GM19452 (cell line): ENCODE data around the gene DIPK1C.
"Not testable (repeated sequence)": the region's sequence is repeated elsewhere in the genome, so short reads cannot be mapped to it uniquely, and the experiment has no call there.

Source experiments
- ATAC-seq: cut with Tn5 transposase; IDR thresholded peaks from one replicate; pipeline ENCODE4 v1.9.1; 2021; ENCODE audit not compliant: unreplicated experiment

DIPK1C gene

DNA sequence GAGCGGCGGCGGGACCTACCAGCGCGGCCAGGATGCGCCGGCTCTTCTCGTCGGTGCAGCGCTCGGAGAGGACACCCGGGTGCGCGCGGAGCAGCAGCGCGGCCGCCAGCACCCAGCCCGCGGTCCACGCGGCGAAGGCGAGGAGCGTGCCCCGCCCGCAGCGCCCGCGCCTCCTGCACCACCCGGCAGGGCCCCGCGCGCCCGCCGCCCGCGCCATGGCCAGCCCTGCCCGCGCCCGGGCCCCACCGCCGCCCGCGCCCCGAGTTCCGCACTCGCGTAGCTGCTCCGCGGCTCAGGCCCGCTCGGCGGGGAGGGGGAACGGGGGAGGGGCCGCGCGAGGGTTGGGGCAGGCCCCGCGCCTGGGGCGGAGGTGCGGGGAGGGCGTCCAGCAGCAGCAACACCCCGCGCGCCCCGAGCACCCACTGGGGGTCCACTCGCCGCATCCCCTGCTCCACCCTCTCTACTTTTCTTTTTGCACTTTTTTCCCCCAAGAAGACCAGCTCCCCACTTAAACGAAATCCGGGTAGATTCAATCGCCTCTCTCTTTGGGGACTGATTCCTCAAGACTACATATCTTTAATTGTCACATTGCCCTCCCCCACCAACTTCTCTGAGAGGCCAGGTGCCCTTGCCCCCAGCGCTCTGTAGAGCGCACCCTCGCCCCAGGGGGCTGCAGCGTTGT, at the start of gene DIPK1C:
Gene DIPK1C (minus strand): TSS at position 266 of the 682 bp plus-strand sequence. CDS start 49 bp downstream, at position 217.
- ATAC-seq: no peak

DNA sequence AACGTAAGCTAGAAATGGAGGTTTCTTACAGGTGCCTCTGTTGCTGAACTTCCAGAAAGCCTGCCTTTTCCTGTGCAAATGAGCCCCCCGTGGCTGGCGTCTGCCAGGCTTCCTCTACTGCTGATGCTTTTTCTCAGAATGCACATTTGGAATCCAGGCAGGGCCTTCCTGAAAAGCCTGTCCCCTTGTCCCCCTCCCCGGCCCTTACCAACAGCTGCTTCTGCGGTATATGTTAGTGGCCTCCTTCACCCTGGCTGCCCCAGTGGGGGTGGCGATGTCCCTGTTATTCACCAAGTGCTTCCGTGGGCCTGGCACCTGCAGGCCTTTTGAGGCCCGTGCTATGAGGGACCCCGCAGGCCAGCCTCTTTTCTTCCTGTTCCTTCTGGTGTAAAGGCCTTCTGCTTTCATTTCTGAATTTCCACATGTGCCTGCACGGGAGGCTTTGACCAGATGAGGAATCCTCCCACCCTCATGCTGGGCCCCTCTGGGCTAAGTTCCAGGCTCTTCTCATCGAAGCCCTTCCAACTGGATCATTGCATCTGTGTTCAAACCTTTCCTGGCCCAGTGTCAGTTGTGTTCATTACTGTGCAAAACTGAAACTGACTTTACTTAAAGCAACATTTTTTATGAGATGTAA, 49.5 kb upstream of the DIPK1C start:
- no peak for ATAC-seq

DNA sequence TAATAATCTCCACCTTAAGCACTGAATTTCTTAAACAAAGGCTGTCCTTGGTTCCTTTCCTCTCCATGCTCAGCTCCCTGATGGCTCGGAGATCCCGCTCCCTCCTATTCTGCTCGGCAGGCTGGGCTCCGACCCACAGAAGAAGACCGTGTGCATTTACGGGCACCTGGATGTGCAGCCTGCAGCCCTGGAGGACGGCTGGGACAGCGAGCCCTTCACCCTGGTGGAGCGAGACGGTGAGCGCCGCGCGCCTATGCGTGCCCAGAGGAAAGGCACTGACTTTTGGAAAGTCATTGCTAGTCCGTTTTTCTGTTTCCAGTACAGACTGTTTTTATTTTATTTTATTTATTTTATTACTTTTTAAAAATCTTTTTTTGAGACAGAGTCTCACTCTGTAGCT, 48.7 kb upstream of the DIPK1C start:
- no peak for ATAC-seq

DNA sequence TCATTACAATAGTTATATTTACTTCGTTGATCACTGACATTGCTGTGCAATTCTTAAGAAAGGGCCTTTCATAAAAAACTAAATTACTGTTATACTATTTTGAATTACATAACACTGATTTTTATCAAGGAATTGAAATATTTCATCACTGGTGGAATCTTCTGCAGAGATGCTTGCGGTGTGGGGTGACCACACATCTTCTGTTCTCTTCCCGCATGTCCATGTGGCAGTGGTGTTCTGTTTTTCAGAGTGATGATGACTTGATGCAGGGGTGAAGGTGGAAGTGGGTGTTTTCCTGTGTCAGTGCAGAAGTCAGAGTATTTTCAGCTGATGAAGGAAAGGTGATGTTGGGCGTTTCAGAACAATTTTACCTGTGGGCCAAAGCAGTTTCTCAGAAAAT, 46.0 kb upstream of the DIPK1C start:
- ATAC-seq: no peak

DNA sequence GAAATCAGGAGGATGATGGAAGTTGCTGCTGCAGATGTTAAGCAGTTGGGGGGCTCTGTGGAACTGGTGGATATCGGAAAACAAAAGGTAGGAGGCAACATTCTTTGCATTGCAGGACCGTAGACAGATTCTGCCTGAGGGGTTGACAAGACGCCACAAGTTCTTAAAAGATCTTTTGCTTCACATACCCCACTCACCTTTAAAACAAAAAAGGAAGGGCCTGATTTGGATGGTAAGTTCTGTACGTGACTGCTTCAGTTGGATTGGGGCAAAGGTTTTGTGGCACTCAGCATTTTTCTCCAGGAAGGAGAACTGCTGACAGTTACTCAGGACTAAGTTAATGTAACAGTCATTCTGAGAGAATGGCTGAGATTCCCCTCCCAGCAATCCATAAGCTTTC, 44.3 kb upstream of the DIPK1C start:
- ATAC-seq: no peak

DNA sequence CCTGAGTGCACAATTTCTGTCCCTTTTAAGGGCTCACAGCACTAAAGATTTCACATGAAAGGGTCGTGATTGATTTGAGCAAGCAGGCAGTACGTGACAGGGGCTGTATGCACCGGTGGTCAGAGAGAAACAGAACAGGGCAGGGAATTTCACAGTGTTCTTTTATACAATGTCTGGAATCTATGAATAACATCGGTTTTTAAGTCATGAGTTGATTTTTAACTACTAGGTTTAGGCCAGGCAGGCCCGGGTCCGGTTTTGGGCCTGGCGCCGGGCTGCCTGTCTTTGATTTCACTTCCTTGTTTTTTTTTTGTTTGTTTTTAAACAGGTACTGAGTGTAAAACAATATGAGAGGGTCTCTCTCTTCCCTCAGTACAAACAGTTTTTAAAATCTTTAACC, 43.7 kb upstream of the DIPK1C start:
- not testable (repeated sequence) for ATAC-seq

DNA sequence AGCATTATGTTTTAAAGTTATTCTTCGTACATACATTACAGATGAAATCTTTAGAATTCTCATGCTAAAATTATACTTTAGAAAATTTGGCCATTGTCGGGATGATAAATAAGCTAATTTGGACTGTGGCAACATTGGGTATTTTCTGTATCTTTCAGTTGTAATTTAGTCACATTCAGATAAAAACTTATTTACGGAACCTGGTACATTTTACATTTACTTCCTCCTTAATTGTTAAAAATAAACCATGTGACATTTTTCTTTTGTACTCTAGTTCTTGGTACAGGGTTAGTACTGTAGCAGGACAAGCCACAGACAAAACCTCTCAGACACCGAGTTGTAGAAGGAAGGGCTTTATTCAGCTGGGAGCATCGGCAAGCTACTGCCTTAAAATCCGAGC, 43.3 kb upstream of the DIPK1C start:
- ATAC-seq: no peak

DNA sequence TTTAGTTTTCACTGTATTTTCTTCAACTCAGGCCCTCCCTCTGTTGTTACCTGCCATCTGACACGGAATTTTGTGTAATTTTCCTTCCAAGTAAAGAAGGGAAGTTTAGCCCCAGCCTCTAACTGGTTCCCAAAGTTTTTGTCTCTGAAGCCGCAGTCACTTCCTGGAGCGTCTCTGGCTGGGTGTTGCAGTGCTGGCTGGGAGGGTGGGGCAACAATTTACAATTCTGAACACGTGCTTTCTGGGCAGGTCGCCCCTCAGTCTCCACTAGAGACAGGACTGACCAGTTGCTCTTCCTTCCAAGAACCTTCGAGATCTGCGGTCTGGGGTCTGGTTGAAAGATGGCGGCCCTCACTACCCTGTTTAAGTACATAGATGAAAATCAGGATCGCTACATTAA, 42.5 kb upstream of the DIPK1C start:
- ATAC-seq: peak; percentile 40

DNA sequence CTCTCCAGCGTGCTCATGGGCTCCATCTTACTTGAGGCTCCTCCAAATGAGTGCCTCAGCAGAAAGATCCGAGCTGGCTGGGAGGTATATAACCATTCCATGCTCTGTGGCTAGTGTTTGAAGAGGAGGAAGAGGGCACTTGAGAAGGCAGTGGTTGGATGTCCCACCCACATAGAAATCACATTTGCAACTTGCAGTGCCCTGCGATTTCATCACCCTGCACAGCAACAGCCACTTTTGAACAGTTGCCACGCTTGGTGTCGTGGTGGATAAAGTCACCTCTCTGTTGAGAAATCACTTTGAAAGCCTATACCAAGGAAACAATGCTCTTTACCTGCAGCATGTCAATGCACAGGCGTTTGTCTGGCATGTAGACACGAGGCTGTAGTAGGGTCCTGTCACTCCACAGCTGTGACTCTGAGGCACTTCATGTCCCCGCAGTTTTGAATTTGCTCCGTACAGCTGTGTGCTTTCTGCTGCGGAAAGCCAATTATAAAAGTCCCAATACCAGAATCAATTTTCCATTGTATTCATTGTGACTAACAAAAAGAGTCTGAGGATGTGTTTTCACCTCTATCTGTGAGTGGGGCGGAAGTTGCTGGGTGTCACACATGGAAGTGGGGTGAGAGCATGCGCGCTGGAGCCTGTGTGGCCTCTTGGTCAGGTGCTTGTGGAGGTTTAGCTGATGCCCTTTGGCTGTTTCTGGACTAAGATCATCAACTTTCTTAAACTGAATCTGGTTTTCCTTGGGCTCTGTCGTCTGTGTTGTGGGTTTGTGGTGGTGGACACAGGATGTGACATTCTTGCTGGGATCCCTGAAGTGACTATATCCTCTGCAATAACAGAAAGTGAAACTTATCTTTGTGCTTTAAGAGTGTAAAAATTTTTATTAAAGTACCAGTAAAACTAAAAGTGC, 41.9 kb upstream of the DIPK1C start:
- ATAC-seq: peak; percentile 36

DNA sequence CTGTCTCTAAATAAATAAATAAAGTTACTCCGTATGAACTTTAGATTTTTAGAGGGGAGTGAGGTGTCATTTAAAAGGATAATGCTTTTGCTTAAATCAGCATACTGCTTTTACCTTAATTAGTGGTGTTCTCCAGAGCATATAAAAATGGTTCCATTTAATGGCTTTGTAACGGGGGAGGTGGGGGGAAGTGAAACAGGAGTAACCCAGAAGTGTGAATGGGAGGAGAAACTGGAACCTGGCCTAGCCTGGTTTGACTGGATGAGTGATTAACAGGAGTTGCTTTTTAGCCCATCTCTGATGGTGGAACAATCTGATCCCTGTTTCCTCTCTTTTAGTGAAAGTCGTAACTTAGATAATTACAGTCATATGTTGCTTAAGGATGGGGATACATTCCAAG, 40.7 kb upstream of the DIPK1C start:
- no peak for ATAC-seq

DNA sequence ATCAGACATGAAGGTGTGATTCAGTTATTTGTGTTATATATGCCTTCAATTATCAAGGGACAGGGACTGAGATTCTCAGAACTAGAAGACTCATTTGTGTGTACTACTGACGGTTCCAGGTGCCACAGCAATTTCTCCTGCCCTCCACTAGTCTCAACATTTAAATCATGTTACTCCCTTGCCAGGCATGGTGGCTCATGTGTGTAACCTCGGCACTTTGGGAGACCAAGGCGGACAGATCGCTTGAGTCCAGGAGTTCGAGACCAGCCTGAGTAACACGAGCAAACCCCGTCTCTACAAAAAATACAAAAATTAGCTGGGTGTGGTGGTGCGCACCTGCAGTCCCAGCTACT, 40.2 kb upstream of the DIPK1C start:
- no peak for ATAC-seq

DNA sequence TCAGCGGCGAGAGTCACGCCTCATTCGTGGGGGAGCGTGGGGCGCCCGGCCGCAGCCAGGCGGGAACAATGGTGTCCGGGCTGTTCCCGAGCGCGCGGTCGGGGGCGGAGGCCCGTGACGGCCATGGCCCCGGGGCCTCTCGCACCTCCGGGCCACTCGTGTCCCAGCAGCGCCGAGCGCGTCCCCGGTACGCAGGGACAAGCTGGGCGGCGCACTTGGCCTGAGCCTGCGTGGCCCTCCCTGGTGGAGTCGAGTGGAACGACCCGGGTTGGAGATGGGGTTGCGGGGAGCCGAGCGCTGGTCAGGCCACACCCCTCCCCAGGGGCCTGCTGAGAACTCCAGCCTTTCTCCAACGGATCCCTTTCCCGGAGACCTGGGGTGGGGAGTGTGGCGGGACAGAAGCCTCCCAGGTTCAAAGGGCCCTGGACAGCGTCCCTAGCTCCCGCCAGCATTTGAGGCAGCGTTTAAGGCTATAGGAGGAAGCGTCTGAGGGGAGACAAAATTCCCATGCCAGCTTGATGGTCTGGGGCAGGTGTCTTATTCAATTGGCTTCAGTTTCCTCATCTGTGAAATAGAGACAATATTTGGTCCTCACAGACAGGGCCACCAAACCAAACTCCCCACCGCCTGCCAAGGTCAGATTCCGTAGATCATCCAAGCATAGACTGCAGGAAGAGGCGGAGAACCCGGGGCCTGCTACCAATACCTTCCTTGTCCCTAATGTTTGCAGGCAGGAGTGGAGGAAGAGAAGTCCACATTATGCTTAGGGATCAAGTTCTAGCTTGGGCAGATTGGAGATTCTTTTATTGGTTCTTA, 39.6 kb upstream of the DIPK1C start:
- peak; percentile 26 for ATAC-seq

DNA sequence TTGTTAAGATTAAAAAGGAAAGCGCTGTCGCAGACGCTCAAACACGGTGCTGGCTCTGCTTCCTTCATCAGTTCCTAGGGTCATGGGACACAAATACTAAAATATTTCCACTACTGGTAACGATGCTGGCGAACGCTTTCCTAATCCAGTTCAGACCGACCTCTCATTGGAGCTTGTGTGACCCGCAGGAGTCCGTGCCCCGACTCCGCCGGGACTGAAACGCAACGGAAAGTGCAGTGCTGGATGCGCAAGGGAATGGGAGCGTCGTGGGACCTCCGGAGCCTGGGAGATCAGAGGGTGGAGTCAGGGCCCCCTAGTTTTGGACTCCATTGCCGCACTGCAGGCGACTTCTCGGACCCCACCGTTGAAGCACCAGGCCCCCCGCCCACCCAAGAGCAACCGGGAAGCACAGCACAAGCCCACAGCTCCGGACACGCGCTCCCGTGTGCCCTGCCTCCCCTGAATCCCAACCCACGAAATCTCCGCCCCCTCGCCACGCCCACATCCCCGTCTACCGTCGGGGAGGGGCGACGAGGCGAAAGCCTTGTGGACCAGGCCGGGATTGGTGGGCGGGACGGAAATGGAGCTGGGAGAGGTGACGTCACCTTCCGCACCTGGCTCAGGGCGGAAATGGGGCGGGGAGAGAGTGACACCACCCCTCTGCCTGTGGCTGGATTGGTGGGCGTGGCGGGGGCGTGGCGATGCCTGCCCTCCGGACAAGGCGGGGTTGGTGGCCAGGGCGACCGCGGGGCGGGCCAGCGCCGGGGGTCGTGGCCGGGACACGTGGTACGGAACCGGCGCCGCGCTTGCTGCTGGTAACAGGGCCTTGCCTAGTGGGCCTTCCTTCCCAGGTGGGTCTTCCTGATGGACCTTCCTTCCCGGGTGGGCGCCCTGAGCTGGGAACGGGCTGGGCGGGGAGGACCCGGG, 38.7 kb upstream of the DIPK1C start, which contains the start of gene CNDP2:
Gene CNDP2 (plus strand): TSS at position 783 of the 927 bp plus-strand sequence. CDS start 3,611 bp downstream, outside the sequence.
- peak; percentile 69 for ATAC-seq

DNA sequence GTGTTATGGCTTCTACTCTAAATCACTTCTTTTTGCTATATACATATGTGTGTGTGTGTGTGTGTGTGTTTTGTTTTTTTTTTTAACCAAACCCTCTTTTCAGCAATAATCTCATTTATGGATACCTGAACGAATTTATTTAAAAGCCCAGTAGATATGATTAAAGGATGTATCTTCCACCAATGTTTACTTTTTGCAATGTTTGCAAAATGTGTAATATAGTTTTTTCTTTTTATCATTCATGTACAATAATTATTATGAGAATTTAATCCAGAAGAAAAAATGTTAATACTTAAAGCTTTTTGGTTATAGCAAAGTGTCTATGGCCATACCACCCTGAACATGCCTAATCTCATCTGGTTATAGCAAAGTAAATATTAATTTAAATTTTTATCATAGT, 37.4 kb upstream of the DIPK1C start:
- no peak for ATAC-seq

DNA sequence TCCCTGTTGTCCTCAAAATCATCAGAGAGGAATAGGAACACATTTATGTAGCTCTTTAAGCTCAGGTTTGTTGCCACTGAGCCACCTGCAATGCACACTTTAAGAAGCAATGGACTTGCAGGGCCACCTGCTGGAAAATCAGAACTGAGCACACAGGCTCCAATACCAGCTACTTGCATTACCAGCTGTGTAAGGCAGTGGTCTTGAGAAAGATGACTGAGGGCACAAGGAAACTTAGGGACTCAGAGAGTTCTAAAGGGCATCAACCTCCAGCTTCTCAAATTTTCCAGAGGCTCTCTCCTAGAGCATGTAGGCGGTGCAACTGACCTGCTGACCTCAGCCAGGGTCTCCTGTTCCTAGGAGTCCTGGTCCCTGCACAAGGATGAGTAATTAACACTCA, 36.6 kb upstream of the DIPK1C start:
- ATAC-seq: no peak

DNA sequence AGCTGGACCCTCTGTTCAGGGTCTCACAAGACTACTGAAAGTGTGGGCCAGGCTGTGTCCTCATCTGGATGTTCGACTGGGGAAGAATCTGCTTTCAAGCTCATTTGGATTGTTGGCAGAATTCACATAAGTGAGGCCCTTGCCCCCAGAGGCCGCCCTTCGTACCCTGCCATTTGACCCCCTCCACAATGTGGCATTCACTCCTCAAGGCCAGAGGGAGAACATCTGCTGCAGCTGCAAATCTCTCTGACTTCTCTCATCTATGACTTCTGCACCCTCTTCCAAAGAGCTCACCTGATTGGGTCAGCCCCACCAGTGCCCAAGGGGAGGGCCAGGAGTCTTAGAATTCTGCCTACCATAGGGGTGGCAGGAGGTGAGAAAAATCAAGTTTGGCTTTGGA, 35.2 kb upstream of the DIPK1C start:
- ATAC-seq: no peak

DNA sequence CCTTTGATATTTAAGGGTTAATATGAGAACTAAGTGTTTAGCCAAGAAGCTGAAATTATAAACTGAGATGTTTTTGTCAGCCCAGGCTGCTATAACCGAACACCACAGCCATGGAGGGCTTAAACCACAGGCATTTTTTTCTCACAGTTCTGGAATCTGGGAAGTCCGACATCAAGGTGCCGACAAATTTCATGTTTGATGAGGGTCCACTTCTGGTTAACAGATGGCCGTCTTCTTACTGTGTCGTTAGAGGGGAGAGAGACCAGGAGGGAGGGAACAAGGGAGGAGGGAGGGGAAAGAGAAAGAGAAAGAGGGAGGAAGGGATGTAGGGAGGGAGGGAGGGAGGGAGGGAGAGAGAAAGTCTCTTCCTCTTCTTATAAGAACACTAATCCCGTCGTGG, 32.6 kb upstream of the DIPK1C start:
- no peak for ATAC-seq

DNA sequence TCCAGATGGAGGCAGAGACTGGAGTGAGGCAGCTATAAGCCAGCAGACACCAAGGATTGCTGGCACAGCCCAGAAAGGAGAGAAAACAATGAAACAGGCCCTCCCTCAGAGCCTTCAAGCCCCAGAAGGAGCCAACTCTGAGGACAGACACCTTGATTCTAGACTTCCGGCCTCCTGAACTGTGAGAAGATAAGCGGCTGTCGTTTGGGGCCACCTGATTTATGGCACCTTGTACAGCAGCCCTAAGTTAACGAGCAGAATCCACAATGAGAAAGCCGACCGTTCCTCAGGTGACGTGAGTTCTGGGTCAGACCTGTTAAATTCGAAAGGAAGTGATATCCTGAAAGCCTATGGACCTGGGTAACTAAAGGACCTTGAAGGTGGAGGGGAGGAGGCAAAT, 31.8 kb upstream of the DIPK1C start:
- no peak for ATAC-seq

DNA sequence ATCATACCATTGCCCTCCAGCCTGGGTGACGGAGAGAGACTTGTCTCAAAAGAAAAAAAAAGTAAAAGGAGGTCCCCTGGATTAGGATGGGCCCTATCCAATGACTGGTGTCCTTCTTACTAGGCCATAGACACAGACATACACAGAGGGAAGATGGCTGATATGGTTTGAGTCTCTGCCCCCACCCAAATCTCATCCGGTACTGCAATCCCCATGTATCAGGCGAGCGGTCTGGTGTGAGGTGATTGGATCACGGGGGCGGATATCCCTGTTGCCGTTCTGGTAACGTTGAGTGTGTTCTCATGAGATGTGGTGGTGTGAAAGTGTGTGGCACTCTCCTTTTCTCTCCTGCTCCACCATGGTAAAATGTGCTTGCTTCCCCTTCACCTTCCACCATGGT, 31.2 kb upstream of the DIPK1C start:
- no peak for ATAC-seq
